Right renal cortex interstitium (tissue), 3 donors: ENCODE results near the gene VOPP1. TPM values are rescaled to one million over a fixed set of nuclear protein-coding genes. Genes with fewer than 3 reads are reported as not detected.
"Not testable (repeated sequence)": the region's sequence is repeated elsewhere in the genome, so short reads cannot be mapped to it uniquely, and the experiment has no call there.

Experiments
- DNase-seq, 3 donors: peaks; one replicate each; pipeline ENCODE4 v3.0.0-alpha.2; 2013; ENCODE audit warnings: low read depth in 3 of 3, low spot score in 2 of 3
- polyA plus RNA-seq, 3 donors: library from polyadenylated mRNA; unstranded; fragments of 120-200 nt; gene quantifications; one replicate each; pipeline ENCODE4 v1.2.1, GENCODE V29; 2013; ENCODE audit not compliant: insufficient read length in 3 of 3

Gene VOPP1
- polyA plus RNA-seq, 3 donors: 60.0 to 64.8 (median 63.3) TPM

DNA sequence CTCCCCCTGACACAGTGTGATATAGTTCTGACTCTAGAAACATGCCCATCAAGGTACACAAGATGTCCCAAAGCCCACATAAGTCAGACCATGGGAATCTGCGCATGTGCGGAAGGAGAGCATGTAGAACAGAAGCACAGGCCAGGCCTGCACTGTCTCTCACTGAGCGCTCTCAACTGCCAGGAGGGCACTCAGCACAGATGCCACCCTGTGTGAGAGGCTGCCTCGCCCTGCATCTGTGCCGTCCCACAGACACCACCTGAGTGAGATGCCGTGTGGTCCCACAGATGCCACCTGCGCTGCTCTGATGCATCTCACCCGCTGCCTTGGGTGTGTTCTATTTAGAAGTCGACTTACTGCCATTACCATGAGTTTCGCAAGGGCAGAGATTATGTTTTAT, 98.4 kb downstream of the VOPP1 start:
- DNase-seq: no peak

DNA sequence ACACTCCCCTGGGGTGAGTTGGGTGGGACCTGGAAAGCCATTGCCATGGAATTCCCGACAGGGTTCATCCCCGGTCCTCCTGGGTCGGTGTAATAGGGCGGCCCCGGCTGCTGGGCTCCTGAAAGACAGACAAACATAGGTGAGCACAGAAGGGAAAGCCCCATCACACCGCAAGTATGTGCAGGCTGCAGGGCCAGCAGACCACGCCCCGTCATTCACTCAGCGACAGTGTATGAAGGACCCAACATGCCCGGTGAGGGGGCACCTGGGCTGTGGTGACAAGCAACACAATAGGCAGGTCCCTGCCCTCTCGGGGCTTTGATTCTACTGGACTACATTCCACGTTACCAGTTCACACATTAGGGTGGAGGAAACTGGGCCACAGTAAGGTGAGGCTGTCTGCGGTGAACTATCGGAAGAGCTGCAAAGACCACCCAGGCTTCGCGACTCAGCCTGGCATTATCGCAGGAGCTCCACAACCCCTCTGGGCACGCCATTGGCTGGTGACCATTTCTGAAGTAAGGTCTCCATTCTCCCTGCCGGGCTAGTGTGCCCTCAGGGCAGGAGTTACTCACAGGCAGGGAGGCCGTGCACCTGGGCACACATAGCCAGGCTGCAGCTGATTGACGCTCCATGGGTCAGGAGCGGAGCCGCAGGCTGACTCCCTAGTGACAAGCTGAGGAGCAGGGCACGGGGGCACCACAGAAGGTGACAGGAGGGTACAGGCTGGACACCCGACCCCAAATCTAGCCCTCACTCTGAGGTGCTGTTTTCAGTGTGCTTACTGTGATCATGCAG, 99.2 kb downstream of the VOPP1 start:
- DNase-seq: no peak

DNA sequence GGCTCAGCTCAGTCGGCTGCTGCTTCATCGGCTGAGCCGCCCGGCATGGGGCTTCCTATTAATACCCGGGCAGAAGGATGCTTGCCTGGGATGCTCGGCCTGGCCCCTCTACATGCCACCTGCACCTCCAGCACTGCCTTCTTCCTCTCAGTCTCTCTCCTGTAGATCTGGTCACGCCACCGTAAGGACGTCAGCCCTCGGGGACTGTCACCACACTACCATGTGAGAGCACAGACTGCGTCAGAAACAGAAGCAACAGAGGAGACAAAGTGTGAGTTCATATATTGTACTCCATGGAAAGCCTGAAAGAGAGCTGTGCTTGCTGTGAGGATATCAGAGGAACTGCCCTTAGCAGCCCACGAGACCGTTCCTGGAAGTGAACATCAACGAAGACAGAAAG, 99.9 kb downstream of the VOPP1 start:
- not testable (repeated sequence) for DNase-seq

DNA sequence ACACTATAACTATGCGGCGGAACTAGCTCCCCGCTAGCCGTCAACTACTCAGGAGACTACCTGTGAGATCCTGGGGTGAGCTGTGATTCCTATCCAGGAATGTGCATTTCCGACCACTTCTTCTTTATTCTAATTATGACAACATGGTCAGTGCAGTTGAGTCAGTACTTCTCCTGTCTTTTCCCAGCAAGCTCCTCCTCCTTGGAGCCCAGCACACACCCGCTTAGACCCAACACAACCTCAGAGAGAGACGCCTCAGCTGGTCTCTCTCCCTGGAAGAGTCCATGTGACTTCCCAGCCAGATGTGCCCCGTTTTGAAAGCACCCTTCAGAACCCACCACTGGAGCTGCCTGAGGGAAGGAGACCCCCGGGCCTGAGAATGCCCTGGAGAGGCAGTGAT, 100.7 kb downstream of the VOPP1 start:
- not testable (repeated sequence) for DNase-seq

DNA sequence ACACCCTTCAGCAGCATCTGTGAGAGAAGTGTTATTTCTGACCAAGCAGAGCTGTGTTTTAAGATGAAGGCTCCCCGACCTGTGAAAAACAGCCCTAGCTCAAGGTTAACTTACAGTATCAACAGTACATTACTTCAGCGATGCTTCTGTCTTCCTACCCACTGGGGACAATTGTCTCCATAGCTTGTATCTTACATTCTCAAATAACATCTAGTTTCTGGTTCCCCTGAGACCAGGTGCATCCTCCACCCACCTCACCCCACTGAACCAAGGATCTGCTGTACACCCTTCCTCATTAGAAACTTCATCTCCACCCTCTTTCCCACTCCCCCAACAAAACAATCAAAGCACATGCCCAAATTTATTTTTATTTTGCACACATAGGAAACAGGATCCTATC, 102.0 kb downstream of the VOPP1 start:
- no peak for DNase-seq

DNA sequence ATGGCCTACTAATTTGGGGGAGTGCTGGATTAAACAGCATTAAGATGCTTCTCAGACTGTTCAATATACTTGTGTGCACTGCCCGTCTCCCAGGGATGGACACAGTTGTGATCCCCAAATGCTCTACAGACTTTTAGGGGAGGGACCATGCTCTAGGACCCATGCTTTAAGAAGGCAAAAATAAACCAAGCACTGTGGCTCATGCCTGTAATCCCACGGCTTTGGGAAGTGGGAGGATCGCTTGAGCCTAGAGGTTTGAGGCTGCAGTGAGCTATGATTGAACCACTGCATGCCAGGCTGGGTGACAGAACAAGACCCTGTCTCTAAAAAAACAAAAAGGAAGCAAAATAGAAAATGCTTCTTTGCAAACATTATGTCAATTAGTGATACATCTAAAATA, 102.6 kb downstream of the VOPP1 start:
- DNase-seq: no peak

DNA sequence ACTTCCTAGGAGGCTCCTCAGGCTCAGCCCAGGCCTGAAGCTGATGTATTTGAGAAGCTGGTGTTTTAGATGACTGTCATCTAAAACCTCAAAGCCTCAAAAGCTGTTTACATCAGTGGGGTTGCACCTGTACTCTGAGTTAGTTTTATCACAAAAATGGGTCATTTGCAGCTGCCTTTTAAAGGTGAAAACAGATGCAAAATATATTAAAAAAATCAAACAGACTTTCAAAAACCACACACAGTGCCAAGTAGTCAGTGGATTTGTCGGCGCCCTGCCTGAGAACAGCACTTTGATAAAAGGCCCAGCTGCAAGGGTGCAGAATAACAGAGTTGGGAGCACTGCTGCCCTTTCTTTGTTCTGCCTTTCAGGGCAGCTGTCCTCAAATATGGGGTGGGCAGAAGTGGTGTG, 103.0 kb downstream of the VOPP1 start:
- no peak for DNase-seq

DNA sequence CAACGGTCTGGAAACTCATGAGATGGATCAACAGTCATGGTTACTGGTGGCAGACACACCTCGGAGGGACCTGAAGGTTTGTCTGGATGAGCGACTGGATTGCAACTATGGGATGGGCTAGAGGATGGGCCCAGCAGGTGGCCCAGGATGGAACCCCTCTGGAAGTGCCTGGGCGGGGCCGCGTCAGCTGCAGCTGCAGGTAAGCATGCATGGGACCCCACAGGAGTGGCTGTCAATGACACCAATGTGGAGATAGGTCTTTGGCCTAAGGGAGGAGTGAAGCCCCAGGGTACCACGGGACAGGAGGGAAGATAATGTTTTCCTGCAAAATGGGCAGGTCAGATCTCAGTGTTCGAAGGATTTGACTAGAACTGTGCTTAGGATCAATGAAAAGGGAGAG, 103.8 kb downstream of the VOPP1 start:
- no peak for DNase-seq

DNA sequence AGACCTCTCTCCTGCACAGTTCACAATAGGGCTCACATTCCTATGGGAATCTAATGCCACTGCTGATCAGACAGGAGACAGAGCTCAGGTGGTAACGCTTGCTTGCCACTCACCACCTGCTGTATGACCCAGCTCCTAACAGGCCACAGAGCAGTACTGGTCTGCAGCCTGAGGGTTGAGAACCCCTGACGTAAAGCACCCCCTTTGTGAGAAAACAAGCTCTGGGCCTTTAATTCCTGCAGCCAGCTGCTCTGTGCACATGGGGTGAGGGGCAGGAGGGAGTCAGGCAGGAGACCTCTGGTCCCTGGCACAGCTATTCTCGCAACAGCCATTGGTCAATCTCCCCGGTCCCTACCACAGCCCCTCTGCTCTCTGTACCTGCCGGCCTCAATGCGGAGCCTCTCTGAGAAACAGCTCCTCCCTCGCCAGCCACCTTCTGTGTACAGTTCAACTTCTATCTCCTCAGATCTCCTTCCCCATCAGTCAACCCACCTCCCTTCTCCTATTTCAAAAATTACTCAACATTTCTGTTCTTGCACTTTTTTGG, 105.2 kb downstream of the VOPP1 start:
- no peak for DNase-seq

DNA sequence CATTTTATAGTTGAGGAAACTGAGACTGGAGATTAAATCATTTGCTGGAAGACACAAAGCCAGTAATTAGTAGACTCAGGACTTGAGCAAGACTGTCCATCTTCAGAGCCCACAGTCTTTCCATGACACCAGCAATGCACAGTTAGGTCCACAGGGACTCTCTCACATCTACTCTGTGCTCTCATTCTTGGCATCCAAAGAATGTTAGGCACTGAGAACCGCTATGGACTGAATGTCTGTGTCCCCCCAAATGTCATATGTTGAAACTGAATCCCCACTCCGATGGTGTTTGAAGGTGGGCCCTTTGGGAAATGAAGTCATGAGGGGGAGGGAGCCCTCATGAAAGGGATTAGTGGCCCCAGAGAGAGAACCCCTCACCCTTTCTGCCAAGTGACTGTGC, 106.6 kb downstream of the VOPP1 start:
- DNase-seq: no peak

DNA sequence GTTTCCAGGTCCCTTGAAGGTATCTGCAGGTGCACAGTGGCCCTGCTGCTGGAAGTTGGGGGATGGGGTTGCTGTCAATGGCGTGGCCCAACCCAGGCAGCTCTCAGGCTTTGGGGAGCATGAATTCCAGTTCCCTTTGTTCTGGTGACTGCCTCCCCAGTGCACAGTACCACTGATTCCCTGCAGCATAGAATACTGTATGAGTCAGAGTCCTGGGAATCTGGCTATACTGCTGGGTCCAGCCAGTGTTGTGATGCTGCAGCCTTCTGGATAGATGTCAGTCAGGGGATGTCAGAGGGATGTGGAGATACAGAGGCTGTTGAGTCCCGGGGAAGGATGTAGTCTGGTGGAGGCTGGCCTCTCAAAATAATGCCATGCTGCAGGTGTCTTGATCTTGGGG, 107.9 kb downstream of the VOPP1 start:
- no peak for DNase-seq

DNA sequence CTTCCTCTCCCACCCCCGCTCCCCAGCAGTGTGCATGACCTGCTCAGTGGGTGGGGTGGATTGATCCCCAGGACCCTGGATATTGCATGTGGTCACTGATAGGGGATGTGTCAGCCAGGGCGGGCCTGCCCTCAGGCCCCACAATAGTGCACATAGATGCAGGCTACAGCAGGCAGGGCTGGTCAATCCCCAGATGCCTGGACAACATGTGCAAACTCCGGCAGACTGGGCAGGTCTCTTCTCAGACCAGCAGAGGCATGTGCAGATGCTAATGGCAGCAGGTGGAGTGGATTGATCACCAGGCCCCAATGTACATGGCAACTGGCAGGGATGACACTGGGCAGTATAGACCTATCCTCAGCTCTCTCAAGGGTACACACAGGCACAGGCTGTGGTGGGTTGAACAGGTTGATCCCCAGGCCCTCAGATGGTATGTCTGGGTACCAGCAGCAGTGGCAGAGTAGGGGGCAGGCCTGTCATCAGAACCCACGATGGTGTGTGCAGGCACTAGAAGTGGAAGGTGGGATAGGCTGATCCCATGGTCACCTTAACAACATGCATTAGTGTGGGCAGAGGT, 108.5 kb downstream of the VOPP1 start:
- no peak for DNase-seq

DNA sequence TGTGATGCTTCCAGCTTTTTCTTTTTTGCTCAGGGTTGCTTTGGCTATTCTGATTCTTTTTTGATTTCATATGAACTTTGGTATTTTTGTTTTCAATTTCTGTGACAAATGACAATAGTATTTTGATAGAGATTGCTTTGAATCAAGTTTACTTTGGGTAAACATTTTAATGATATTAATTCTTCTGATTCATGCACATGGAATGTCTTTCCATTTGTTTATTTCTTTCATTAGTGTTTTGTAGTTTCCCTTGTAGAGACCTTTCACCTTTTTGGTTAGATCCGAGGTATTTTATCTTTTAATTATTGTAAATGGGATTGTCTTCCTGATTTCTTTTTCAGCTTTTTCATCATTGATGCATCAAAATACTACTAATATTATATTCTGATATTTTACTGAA, 114.0 kb downstream of the VOPP1 start:
- no peak for DNase-seq

DNA sequence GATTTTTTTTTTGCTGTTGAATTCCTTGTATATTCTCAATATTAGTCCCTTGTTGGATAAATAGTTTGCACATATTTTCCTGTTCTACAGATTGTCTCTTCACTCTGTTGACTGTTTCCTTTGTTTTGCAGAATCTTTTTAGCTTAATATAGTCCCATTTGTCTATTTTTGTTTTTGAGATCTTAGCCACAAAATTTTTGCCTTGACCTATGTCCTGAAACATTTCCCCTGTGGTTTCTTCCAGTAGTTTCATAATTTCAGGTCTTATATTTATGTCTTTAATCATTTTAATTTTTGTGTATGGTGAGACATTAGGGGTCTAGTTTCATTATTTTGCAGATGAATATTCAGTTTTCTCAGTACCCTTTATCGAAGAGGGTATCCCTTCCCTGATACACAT, 114.5 kb downstream of the VOPP1 start:
- DNase-seq: no peak

DNA sequence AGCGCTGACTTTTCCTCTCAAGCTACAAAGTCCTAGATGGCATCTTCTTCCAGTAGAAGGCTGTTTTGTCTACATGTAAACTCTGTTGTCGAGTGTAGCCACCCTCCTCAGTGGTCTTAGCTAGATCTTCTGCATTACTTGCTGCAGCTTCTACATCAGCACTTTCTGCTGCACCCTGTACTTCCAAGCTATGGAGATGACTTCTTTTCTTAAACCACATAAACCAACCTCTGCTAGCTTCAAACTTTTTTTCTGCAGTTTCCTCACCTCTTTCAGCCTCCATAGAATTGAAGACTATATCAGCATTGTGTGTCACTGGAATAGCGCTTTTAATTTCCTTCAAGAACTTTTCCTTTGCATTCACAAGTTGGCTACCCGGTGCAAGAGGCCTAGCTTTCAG, 119.3 kb downstream of the VOPP1 start:
- DNase-seq: no peak

DNA sequence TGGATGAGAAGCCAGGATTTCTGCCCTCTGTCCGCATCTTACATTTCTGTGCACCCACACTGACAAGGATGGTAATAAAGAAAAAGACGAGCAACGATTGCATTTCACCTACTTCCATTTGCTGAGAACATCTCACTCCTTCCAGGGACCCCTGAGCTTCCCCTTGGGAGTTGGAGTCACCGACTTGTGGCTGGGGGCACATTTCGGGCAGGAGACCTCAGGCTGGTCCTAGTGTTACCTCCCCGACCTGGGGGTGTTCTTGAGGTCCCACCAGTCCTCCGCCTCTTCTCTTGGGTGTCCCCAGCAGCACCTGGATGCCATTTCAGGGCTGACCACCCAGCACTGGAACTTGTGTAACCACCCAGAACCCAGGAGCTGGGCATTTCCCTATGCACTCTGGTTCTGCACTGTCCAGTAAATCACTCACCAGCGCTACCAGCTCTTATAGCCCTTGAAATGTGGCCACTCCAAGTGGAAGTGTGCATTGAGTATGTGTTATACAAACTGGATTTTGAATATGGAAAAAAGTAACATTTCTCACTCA, 122.2 kb downstream of the VOPP1 start:
- DNase-seq: no peak

DNA sequence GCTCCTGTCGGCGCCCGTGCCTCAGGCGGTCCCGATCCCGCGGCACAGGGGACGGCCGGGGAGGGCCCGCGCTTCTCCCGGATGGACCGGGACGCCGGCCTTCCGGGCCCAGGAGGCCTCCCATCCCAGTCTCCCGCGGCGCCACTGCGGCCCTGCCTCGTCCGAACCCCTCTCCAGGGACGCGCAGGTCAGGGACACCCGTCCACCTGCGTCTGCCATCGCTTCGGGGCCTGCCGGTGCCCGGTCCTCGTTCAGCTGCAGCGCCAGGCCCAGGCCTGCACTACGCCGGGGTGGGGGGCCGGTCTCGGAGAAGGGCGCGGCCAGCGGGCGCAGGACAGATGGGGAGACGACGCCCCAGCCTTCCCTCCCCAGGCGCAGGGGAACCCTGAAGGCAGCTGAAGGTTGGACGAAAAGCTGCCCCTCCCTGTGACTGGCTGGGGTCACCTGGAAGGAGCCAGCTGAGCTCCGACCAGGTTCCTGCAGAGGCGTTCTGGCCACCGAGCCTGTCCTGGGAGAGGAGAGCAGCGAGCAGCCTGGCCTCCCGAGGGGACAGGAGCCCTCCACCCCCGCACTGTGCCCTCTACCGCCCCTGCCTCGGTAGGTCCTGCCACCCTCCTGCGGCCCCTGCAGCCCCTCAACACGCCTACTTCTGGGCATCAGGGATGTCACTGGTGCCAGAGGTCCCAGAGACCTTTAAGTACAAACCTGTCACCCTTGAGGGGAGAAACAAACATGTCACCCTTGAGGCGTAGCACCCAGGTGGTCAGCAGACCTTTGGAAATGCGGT, 122.9 kb downstream of the VOPP1 start:
- DNase-seq: no peak

DNA sequence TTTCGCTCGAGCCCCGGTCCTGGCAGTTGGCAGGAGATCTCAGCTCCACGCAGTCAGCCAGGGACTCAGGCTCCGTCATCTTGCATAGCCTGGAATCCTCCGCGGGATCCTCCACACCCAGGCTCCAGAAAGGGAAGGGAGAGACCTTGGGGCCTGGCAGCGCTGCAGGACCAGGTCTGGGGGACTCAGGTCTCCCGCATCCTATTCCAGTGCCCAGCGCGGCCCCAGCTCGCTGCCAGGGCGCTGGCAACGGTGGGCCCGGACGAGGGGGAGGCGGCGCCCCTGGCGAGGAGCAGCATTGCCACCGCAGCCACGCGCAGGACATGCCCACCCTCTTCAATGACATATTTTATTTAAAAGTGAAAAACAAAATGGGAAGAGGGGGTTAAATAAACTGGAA, 123.8 kb downstream of the VOPP1 start:
- no peak for DNase-seq

DNA sequence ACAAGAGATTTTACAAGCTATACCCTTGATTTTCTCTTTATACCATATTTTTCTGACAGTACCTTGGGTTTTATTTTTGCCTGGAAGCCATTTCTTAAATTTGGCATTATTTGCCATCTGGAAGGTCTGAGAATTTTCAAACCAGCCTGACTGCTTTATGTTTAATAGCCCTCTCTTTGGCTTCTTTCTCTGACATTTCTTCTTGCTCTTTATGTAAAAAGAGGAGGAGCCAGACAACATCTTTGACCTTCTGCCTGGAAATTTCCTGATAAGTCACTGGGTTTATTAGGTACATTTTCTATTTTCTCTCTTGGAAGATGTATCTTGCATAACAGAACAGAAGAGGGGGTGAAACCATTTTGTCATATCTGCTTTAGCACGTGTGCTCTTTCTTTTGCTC, 127.5 kb downstream of the VOPP1 start:
- no peak for DNase-seq

DNA sequence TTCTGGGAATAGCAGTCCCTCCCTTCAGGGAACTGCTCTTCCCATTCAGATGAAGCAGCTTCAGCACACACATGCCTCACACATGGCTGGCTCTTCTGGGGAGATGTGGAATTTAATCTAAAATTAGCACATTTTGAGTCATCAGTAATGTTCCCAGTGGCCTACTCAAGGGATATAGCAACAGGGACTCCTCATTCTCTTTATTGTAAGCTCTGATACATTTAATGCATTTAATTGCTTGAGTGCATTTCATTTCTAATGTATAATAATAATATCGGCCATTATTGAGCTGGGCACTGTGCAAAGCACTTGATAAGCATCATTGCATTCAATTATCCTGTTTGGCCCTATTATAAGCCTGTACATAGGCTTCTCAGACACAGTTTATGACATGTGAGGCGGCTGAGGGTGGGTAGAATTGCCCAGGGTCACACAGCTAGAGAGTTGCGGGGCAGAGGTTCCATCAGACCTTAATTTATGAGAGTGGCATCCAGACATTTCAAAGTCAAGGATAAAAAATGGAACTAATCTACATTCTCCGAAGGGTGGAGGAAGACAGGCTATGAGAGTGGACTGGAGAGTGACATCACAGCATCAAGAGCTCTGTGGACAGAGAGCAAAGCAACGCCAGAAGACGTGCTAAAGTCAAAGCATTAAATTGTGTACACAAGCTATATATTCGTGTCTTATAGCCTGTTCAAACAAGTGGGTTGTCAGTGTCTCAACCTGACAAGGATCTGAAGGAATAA, 130.4 kb downstream of the VOPP1 start:
- DNase-seq: no peak

DNA sequence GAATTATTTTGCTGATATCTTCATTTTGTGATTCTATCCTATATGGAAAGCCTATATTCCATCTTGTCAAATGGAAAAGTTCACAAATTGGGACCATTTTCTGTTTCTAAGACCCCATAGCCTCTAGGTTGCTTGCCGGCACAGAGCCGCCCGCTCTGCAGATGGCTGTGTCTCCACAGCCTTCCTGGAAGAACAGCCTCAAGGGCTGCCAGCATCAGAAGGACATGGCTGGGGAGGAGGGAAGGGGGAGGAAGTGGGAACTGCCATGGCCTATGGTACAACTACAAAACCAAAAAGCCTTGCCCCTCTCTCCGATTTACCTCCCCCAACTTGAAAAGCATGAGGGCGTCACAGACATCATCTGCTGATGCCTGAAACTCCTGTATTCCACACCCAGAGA, 131.3 kb downstream of the VOPP1 start:
- no peak for DNase-seq
